Measurements from ENCODE around the gene FAM118B. TPM values are rescaled to one million over a fixed set of nuclear protein-coding genes. Genes with fewer than 3 reads are reported as not detected.

FAM118B gene
- total and polyA plus RNA-seq, 2 donors from 2014 or later: 14.0 to 21.5 TPM

- Histone ChIP-seq H3K9me3 (ENCODE audit: control insufficient read depth in 2 of 3, insufficient read depth in 1 of 3, low read length in 3 of 3) (peaks cover 0 to 4% (median 0%) of the 10 kb centered on the region in 3 donors), H3K4me1 (ENCODE audit: control insufficient read depth in 2 of 3, insufficient read depth in 2 of 3, low read depth in 1 of 3, low read length in 3 of 3) (no peaks in the 10 kb centered on the region), H3K36me3 (ENCODE audit: control insufficient read depth in 2 of 3, insufficient read depth in 3 of 3, low read length in 3 of 3) (peaks cover 3 to 19% (median 9%) of the 10 kb centered on the region in 3 donors), H3K27ac (ENCODE audit: low read depth in 2 of 2, low read length in 2 of 2) (no peak overlapping the region), H3K9ac (ENCODE audit: low read length in 3 of 3) (no peak overlapping the region), H3K4me3 (ENCODE audit: low read length in 3 of 3) (no peak overlapping the region), H3K27me3 (ENCODE audit: control insufficient read depth, insufficient read depth, low read length) (no peaks in the 10 kb centered on the region)
- DNase-seq (peak in 1 of 5 donors; percentile 36), FAIRE-seq (no peak)
- intact Hi-C loops (cut with DNase I): no loop called here
- TF ChIP-seq CTCF (IDR thresholded peaks at IDR 0.05; ENCODE audit: borderline replicate concordance, extremely low read depth, insufficient read depth): no peak
Measured at GRCh38 chr11:126197277-126197939, 14.2 kb upstream of the FAM118B start.

- no peak for TF ChIP-seq CTCF (IDR thresholded peaks at IDR 0.05; ENCODE audit: borderline replicate concordance, extremely low read depth, insufficient read depth)
- Histone ChIP-seq H3K4me1 (ENCODE audit: control insufficient read depth in 2 of 3, insufficient read depth in 2 of 3, low read depth in 1 of 3, low read length in 3 of 3) (no peaks in the 10 kb centered on the region), H3K36me3 (ENCODE audit: control insufficient read depth in 2 of 3, insufficient read depth in 3 of 3, low read length in 3 of 3) (peaks cover 3 to 22% (median 17%) of the 10 kb centered on the region in 3 donors), H3K9ac (ENCODE audit: low read length in 3 of 3) (no peak overlapping the region), H3K9me3 (ENCODE audit: control insufficient read depth in 2 of 3, insufficient read depth in 1 of 3, low read length in 3 of 3) (peaks cover 0 to 4% (median 0%) of the 10 kb centered on the region in 3 donors), H3K27me3 (ENCODE audit: control insufficient read depth, insufficient read depth, low read length) (no peaks in the 10 kb centered on the region), H3K27ac (ENCODE audit: low read depth in 2 of 2, low read length in 2 of 2) (no peak overlapping the region), H3K4me3 (ENCODE audit: low read length in 3 of 3) (no peak overlapping the region)
- DNase-seq (no peak), FAIRE-seq (no peak)
- intact Hi-C loops (cut with DNase I): no loop called here
Measured at GRCh38 chr11:126198648-126199047, 12.9 kb upstream of the FAM118B start.

- intact Hi-C loops (cut with DNase I): no loop called here
- H3K9me3 ChIP-seq (ENCODE audit: control insufficient read depth in 2 of 3, insufficient read depth in 1 of 3, low read length in 3 of 3): no peaks in the 10 kb centered on the region
- H3K36me3 ChIP-seq (ENCODE audit: control insufficient read depth in 2 of 3, insufficient read depth in 3 of 3, low read length in 3 of 3): peaks cover 3 to 37% (median 32%) of the 10 kb centered on the region in 3 donors
- no peak for FAIRE-seq
- no peak overlapping the region for H3K9ac ChIP-seq (ENCODE audit: low read length in 3 of 3)
- H3K4me3 ChIP-seq (ENCODE audit: low read length in 3 of 3): no peak overlapping the region
- DNase-seq: no peak
- H3K27ac ChIP-seq (ENCODE audit: low read depth in 2 of 2, low read length in 2 of 2): no peak overlapping the region
- H3K27me3 ChIP-seq (ENCODE audit: control insufficient read depth, insufficient read depth, low read length): no peaks in the 10 kb centered on the region
- no peaks in the 10 kb centered on the region for H3K4me1 ChIP-seq (ENCODE audit: control insufficient read depth in 2 of 3, insufficient read depth in 2 of 3, low read depth in 1 of 3, low read length in 3 of 3)
- no peak for TF ChIP-seq CTCF (IDR thresholded peaks at IDR 0.05; ENCODE audit: borderline replicate concordance, extremely low read depth, insufficient read depth)
Measured at GRCh38 chr11:126202646-126203359, 8.8 kb upstream of the FAM118B start.

Data from kidney (tissue), 14 donors.